Measurements from ENCODE around the gene INHBB. TPM values are rescaled to one million over a fixed set of nuclear protein-coding genes. Genes with fewer than 3 reads are reported as not detected.

The INHBB gene
- polyA plus RNA-seq, 12 donors, result 0.48 to 1.5 (median 0.91) TPM; not detected in 2

DNA sequence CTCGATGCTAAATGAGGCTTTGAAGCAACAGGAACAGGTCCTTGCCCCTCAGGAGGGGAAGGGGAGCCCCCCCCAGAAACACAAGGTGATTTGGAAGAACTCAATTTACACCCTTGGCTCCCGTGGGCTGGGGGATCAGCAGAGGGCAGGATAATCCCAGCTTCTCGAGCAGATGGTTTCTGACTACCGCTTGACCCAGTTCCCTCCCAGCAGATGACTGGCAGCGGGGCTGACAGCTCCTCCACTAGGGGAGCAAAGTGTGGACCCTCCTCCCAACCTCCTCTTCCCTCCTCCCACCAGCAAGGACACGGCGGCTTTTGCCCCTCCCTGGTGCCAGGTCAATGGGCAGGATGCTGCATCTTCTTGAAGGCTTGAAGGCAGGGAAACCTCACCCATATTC, 3.5 kb upstream of the INHBB start:
- DNase-seq, result no peak

DNA sequence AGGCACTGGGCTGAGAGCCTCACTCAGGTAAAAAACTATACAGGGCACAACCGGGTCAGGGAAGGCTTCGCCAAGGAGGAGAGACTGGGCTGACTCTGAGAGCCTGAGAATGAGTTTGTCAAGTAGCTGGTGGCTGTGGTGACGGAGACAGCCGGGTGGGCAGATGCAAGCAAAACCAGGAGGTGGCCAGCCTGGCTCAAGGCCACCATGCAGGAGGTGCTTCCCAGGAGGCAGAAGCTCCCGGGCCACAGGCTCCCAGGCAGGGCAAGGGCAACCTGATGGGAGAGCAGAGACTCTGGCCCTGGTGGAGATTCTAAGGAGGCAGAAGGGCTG, 2.9 kb upstream of the INHBB start:
- DNase-seq, result no peak

DNA sequence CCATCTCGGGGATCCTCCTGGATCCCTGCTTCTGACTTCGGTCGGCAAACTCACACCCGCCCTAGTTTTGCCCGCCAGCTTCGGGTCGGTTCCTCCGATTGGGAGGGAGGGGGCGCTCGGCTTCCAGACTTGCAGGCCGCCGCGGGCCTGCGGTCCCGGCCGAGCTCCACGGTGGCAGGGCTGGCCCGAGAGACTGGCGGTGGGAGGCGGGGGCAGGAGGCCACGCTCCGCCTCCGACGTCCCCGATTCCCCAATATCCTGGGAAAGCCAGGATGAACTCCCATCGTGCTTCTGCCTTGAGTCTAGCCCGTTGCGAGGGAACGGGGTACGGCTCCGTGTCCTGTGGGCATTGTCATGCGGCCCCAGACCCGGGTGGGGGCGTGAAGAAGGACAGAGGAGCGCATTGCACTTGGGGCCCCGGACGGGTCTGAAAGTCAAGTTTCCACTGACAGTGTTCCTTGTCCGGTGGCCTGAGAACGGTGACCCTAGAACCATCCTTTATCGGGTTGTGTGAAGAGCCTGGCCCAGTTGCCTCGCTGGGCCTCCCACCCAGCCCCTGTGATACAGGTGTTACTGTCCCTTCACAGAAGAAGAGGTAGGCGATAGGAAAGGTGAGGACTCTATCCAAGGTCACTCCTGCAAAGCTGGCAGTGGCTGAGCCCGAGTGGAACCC, 2.4 kb upstream of the INHBB start:
- peak; percentile 81 for DNase-seq

DNA sequence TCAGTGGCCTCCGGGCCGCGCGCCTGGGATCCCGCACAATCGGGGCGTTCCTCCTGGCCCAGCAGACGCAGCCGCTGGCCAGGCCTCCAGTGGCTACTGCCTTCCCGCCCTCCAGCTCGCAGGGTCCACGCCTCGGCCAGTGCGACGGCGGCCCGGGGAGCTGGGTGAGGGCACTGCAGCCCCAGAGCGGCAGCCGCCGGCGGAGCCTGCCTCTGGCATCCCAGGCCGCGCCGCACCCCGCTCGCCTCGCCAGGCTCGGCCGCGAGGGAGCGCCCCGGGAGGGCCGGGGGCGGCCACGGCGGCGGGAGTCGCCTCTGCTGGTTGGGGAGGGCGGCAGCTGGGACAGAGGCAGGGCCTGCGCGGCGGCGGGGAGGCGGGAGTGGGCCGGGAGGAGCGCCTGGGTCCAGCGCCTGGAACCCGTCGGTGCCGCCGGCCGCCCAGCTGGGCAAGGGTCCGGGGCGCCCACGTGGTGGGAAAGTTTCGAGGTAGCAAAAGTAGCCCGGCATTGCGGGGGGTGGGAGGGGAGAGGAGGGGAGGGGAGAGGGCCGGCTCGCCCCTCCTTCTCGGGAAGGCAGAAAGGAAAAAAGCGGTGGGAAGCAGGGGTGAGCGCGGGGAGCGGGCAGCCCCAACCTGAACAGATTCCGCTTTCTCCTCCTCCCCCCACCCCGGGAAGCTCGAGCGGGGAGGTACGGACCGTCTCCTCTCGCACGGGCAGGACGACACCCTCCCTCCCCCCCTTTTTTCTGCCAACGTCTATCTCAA, 1.5 kb upstream of the INHBB start:
- no peak for DNase-seq

DNA sequence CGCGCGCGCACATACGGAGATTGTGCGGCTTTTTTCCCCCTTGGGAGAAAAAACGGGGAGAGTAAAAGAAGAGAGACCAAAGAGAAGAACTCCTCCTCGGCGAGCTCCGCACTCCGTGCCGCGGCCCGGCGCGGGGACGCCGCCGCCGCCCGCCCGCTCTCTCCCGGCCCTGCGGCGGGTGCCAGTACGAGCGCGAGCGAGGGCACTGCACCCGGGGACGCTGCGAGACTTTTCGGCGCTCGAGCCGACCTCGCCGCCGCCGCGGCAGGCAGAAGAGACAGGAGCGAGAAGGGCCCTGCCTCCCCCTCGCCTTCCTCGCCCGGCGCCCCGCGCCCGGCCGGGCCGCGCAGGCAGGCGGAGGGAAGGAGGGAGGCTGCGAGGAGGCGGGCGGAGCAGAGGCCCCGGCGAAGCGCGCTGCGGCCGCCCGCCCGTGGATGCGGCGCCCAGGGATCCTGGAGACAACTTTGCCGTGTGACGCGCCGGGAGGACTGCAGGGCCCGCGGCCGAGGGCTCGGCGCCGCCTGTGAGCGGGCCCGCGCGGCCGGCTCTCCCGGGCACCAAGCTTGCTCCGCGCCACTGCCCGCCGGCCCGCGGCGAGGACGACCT, 857 bp upstream of the INHBB start:
- no peak for DNase-seq

DNA sequence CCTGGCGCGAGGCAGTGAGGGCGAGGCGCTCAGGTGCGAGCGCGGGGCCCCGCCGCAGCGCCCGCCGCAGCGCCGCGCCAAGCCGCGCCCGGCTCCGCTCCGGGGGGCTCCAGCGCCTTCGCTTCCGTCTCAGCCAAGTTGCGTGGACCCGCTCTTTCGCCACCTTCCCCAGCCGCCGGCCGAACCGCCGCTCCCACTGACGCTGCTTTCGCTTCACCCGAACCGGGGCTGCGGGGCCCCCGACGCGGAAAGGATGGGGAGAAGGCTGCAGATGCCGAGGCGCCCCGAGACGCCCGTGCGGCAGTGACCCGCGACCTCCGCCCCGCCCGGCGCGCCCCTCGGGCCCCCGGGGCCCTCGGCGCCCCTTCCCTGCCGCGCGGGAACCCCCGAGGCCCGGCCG, 328 bp upstream of the INHBB start:
- DNase-seq, result no peak

DNA sequence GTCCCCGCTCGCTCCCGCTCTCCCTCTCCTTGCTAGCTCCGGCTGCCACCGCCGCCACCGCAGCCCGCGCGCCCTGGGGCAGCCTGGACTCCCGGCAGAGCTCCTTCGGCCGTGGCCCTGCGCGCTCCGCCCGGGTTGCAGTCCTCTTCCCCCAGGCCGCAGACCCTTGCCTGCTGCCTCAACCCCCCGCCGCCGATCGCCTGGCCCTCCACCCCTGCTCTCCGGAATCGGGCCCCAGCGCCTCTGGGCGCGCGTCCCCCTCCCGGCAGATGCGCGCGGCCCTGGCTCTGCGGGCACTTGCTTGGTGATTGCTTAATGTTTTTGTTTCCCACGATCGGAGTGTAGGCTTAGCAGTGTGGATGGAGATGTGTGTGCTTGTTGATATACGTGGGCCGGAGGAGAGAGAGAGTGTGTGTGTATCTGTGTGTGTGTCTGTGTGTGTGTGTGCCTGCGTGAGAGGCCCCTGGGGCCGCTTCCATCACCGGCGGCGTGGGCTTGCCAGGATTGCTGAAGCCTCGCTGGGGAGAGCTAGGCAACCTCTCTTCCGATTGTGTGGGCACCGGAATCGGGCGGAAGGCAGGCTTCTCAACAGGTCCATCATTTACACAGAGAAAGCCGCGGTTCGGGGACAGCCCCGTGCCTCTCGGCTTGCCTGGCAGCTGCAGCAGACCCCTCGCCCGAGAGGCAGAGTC, 877 bp downstream of the INHBB start:
- DNase-seq, result no peak

DNA sequence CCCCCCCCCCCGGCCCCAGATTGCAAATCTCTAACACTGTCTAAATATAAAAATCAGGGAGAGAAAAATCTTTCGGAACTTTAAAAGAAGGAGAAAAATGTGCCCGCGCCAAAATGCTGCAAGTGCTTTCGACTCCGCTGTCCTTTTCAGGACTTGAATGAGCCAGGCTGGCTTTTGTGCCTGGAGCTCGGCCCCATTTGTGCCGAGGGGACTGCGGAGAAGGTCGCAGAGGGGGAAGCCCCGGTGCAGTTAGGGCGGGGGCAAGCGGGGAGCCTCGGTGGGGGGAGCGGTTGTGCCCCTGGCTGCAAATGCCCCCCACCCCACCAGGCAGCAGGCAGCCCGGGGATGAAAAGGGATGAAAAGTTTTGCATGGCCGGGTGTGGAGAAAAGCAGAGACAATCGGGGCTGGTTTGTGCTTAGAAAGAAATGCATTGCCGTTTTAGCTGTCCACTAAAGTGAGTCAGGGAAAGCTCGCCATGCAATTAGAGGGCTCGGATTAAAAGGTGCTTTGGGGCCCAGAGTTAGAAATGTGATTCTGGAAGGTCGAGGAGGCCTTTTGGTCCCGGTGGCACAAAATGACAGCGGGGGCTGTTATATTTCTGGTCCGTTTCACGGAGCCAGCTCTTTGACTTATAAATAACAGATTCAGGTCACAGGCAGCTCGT, 1.6 kb downstream of the INHBB start:
- peak; percentile 25 for DNase-seq

DNA sequence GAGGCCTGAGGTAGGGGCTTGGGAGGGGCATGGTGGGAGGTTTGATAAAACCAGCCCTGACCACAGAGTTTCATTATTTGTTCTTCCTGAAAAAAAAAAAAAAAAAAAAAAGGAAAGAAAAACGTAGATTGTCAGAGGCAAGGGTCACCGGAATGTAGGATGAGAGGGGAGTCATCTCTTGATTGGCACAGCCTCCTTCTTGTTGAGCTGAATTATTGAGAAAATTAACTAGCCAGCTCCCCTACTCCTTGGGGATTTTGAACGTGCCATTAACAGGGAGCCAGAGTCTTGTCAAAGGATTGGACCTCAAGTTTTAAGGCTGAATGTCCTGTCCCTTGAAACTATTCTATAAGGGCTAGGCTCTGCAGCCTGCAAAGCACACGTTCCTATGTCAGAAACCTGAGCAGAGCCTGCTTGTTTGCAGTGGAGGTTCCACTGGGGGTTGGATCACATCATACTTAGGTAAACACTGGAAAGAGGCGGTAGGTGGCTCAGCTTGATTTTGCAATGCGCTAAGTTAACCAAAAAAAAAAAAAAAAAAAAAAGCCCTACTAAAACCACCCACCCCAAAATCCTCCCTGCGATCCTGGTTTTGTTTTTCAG, 2.3 kb downstream of the INHBB start:
- DNase-seq, result no peak

DNA sequence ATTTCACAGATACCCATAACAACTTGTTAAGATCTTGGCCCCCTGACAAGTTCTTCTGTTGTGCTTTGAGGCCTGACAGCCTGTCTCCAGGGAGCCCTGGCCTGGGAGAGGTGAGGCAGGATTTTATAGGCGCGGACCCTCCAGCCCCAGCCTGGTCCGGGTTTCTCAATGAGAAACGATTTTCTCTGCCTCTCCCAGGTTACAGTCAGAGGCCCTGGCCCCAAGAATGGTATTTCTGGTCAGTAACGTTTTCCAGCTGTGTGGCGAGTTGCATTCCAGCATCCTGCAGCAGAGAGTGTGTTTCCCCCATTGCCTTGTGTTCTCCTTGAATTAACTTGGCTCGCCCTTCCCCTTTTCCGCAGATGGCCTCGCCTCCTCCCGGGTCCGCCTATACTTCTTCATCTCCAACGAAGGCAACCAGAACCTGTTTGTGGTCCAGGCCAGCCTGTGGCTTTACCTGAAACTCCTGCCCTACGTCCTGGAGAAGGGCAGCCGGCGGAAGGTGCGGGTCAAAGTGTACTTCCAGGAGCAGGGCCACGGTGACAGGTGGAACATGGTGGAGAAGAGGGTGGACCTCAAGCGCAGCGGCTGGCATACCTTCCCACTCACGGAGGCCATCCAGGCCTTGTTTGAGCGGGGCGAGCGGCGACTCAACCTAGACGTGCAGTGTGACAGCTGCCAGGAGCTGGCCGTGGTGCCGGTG, 3.0 kb downstream of the INHBB start:
- peak; percentile 26 for DNase-seq

DNA sequence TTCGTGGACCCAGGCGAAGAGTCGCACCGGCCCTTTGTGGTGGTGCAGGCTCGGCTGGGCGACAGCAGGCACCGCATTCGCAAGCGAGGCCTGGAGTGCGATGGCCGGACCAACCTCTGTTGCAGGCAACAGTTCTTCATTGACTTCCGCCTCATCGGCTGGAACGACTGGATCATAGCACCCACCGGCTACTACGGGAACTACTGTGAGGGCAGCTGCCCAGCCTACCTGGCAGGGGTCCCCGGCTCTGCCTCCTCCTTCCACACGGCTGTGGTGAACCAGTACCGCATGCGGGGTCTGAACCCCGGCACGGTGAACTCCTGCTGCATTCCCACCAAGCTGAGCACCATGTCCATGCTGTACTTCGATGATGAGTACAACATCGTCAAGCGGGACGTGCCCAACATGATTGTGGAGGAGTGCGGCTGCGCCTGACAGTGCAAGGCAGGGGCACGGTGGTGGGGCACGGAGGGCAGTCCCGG, 3.5 kb downstream of the INHBB start:
- DNase-seq, result no peak

DNA sequence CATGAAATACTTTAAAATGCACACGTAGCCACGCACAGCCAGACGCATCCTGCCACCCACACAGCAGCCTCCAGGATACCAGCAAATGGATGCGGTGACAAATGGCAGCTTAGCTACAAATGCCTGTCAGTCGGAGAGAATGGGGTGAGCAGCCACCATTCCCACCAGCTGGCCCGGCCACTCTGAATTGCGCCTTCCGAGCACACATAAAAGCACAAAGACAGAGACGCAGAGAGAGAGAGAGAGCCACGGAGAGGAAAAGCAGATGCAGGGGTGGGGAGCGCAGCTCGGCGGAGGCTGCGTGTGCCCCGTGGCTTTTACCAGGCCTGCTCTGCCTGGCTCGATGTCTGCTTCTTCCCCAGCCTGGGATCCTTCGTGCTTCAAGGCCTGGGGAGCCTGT, 4.1 kb downstream of the INHBB start:
- no peak for DNase-seq

DNA sequence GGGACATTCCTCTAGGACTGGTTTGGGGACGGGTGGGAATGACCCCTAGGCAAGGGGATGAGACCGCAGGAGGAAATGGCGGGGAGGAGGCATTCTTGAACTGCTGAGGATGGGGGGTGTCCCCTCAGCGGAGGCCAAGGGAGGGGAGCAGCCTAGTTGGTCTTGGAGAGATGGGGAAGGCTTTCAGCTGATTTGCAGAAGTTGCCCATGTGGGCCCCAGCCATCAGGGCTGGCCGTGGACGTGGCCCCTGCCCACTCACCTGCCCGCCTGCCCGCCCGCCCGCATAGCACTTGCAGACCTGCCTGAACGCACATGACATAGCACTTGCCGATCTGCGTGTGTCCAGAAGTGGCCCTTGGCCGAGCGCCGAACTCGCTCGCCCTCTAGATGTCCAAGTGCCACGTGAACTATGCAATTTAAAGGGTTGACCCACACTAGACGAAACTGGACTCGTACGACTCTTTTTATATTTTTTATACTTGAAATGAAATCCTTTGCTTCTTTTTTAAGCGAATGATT, 4.9 kb downstream of the INHBB start:
- no peak for DNase-seq

DNA sequence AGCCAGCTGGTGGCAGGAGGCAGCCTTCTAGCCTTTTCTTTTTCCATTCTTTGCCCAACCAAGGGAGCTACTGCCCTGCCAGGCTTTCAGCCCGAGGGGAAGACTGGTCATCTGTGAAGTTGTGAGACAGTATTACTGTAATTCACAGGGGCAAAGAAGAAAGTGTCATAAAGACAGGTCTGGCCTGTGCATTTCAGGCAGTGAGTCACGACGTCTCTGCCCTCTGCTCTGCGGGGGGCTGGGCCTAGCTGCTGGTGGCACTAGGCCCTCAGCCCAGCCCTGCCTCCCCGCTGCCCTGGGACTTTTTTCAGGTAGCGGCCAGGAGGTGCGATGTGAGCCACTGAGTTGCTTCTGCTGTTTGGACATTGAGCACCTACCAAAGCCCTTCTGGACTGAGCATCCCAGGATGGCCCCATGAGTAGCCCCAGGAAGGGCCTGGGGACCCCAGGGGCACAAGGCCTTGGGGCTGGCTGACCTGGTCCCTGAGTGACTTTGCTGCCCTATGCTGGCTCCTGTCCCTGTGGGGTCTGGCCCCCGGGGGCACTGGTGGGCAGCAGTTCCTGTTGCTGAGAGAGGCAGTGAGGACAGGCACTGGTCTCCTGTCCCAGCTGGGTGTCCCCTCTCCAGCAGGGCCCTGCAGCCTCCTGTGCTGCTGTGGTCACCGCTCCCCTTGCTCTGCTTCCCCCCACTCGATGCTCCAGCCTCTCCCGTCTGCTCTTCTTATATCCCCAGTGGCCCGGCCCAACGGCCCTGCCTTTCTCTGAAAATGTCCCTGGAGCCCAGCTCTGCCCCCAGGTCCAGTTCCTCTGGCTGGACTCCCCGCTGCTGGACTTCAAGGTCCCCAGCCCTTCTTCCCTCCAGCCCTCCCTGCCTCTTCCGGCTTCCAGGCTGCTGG, 7.0 kb downstream of the INHBB start:
- no peak for DNase-seq

DNA sequence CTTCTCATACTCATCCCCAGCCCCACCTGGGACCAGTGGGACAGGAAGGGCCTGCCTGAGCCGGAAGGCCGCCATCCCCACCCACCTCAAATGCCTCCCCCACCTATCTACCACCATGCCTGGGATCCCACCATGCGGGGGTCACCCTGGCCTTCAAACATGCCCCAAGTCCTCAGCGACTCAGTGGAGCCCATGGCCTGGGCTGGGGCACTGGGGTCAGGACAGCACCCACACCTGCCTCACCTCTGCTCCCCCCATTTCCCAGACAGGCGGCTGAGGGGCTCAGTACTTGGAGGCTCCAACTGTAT, 7.6 kb downstream of the INHBB start:
- DNase-seq, result no peak

DNA sequence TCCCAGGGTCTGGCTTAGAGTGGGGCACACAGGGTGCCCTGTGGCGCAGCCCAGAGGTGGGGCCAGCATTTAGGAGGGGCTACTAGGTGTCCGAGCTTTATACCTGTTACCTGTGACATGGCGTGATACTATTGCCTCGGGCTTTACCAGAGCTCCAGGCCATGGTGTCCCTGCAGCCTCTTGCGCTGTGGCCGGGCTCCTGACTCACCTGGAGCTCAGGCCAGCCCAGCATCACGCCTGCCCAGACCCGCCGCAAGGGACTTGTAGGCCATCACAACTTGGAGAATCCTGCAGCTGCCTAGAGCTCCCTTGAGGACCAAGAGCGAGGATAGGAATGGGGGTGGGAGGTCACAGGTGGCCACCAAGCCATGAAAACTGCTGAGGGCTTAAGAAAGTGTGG, 8.0 kb downstream of the INHBB start:
- no peak for DNase-seq

DNA sequence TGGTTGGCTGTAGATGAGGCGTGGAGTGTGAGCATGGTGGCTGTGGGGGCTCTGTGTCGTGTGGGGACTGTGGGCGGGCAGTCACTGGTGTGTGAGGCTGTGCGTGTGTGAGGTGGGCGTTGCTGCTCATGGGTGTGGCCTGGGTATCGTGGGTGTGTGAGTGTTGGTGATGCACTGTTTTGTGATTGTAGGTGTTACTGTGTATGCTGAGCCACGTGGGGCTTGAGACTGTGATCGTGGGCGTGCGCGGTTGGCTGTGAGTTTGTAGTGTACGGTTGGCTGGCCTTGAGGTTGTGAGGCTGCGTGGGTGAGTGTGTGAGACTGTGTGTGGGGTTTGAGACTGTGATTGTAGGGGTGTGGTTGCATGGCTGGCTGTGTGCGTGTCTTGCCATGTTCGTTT, 8.5 kb downstream of the INHBB start:
- no peak for DNase-seq

DNA sequence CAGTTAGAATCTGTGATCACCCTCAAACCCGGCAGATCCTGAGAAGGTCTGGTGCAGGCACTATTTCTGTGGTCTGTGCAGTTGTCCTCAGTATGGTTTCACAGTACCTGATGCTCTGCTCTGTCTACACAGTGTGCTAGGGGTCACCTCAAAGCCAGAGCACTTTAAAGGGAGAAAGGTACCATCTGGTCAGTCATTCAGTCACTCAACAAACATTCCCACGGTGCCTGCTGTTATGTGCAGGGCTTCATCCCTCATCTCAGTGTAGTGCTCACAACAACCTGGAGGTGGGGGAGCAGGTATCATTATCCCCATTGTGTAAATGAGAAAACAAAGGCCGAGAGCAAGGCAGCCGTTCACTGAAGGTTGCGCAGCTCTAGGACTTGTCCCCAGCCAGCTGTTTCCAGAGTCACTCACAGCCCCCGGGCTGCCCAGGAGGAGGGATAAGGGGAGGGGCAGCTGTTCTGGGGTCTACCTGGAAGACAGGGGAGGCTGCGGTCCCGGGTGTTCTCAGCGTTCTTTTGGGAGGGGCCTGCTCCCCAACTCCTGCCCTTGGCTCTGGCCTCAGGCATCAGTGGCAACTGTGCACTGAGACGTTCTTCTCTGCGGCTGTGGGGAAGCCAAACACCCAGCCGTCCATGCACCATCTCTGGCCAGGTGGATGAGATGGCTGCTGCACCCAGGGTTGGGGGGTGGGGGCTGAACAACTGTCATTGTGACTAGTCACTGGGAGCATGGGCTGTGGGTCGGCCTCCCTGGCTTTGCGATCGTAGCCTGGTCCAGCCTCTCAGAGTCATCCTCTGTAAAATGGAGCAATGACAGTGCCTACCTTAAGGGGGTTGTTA, 9.2 kb downstream of the INHBB start:
- no peak for DNase-seq

DNA sequence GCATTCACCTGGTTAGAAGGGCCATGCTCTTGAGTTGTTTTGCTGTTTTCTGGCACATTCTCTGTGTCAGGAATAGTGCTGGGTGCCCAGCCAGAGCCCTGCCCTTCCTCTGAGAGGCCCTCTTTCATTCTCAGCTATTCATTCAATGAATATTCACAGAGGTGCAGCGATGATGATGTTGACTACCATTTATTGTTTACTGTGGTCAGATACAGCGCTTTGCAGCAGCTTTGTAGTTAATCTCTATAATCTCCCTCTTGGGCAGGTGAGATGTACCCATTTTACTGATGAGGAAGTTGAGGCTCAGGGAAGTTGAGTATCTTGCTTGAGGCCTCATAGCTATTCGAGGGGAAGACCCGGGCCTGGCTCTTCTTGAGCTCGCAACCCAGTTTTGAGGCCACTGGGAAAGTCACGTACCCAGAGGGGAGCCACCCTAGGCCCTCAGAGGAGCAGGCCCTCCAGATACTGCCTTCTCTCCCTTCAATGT, 9.9 kb downstream of the INHBB start:
- no peak for DNase-seq

All from muscle of arm (tissue), 12 donors.